ENCODE results near the gene TMEM212.

GRCh38 chr3:171896316-171896715 is 53.2 kb downstream of the TMEM212 start:
- no peak for TF ChIP-seq TAF1 (IDR thresholded peaks at IDR 0.05; ENCODE audit: borderline replicate concordance, low read depth, low read length)
- no peak for TF ChIP-seq POLR2AphosphoS5 (IDR thresholded peaks at IDR 0.05; ENCODE audit: low read depth, low read length)

All from GM12892 (cell line).